Measurements from ENCODE around the gene CYP51A1. TPM values are rescaled to one million over a fixed set of nuclear protein-coding genes. Genes with fewer than 3 reads are reported as not detected.
A peak's percentile ranks its signal among the peaks of the same experiment; 100 is the strongest.

CYP51A1 gene
- polyA plus RNA-seq, 2 of the 4 experiments (the other 2 are of a cell fraction): 12.6 to 57.3 TPM

- TF ChIP-seq PBX3 (IDR thresholded peaks at IDR 0.05): peak; percentile 85
- peak; percentile 84; the same call in 2 of the 3 replicates for TF ChIP-seq BCL3 (IDR thresholded peaks at IDR 0.05)
- TF ChIP-seq FOSL2 (IDR thresholded peaks at IDR 0.05): no peak
- peak; percentile 41 for TF ChIP-seq FOSL2 (CRISPR knock-in tag; IDR thresholded peaks at IDR 0.05)
- TF ChIP-seq, protein P1, sequence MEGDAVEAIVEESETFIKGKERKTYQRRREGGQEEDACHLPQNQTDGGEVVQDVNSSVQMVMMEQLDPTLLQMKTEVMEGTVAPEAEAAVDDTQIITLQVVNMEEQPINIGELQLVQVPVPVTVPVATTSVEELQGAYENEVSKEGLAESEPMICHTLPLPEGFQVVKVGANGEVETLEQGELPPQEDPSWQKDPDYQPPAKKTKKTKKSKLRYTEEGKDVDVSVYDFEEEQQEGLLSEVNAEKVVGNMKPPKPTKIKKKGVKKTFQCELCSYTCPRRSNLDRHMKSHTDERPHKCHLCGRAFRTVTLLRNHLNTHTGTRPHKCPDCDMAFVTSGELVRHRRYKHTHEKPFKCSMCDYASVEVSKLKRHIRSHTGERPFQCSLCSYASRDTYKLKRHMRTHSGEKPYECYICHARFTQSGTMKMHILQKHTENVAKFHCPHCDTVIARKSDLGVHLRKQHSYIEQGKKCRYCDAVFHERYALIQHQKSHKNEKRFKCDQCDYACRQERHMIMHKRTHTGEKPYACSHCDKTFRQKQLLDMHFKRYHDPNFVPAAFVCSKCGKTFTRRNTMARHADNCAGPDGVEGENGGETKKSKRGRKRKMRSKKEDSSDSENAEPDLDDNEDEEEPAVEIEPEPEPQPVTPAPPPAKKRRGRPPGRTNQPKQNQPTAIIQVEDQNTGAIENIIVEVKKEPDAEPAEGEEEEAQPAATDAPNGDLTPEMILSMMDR (IDR thresholded peaks at IDR 0.05): no peak
- peak; percentile 92 for TF ChIP-seq PHF8 (IDR thresholded peaks at IDR 0.05; ENCODE audit: borderline replicate concordance, low read depth)
- peak; percentile 76 for TF ChIP-seq E2F6 (IDR thresholded peaks at IDR 0.05; ENCODE audit: borderline replicate concordance, low read depth)
- no peak for TF ChIP-seq EHF (CRISPR knock-in tag; IDR thresholded peaks at IDR 0.05)
- TF ChIP-seq HEYL (CRISPR knock-in tag; IDR thresholded peaks at IDR 0.05): no peak
- TF ChIP-seq RNF2 (IDR thresholded peaks at IDR 0.05; ENCODE audit: borderline replicate concordance, low read depth): no peak
- no peak for TF ChIP-seq CBX8 (IDR thresholded peaks at IDR 0.05)
- peak; percentile 74 for TF ChIP-seq POLR2A (IDR thresholded peaks at IDR 0.05; ENCODE audit: low read length)
- no peak for TF ChIP-seq ESRRA (IDR thresholded peaks at IDR 0.05; ENCODE audit: borderline replicate concordance, low read length)
- TF ChIP-seq, protein P2, sequence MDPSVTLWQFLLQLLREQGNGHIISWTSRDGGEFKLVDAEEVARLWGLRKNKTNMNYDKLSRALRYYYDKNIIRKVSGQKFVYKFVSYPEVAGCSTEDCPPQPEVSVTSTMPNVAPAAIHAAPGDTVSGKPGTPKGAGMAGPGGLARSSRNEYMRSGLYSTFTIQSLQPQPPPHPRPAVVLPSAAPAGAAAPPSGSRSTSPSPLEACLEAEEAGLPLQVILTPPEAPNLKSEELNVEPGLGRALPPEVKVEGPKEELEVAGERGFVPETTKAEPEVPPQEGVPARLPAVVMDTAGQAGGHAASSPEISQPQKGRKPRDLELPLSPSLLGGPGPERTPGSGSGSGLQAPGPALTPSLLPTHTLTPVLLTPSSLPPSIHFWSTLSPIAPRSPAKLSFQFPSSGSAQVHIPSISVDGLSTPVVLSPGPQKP (IDR thresholded peaks at IDR 0.05; ENCODE audit: low read depth, low read length): no peak
- no peak for TF ChIP-seq EP300 (IDR thresholded peaks at IDR 0.05)
- TF ChIP-seq HOXA7 (CRISPR knock-in tag; IDR thresholded peaks at IDR 0.05): no peak
- peak in 1 of 2 experiments; percentile 11; a peak in 1 of 4 replicates for TF ChIP-seq CEBPB (IDR thresholded peaks at IDR 0.05)
- TF ChIP-seq EHMT2 (IDR thresholded peaks at IDR 0.05; ENCODE audit: low read depth): no peak
- peak; percentile 68 to 87 for TF ChIP-seq JUN (IDR thresholded peaks at IDR 0.05)
- TF ChIP-seq RAD21 (conservative IDR thresholded peaks at IDR 0.05 in 1 of 2, IDR thresholded peaks at IDR 0.05 in 1 of 2): no peak
- TF ChIP-seq FOSB (CRISPR knock-in tag; IDR thresholded peaks at IDR 0.05): no peak
- no peak for TF ChIP-seq MAZ (IDR thresholded peaks at IDR 0.05; ENCODE audit: borderline replicate concordance, low read depth, low read length)
- no peak for TF ChIP-seq KDM1A (IDR thresholded peaks at IDR 0.05; ENCODE audit: low read depth)
- no peak for TF ChIP-seq HDAC2 (IDR thresholded peaks at IDR 0.05)
- TF ChIP-seq RFX5 (IDR thresholded peaks at IDR 0.05): no peak; the same call in none of the 2 replicates
Measured at GRCh38 chr7:92134271-92135051, at the start of gene CYP51A1 (continued).
